WTC11 (cell line): ENCODE results near the gene ZNF556. TPM values are rescaled to one million over a fixed set of nuclear protein-coding genes. Genes with fewer than 3 reads are reported as not detected.

Experiments used
- ATAC-seq: fragments of 200-7000 bp; cut with Tn5 transposase; 2 replicates; pipeline ENCODE4 v1.10.0; 2021; ENCODE audit warnings: mild to moderate bottlenecking, moderate library complexity
- CTCF ChIA-PET: fragments of 300-600 bp; sonication (Branson Sonifier 250); formaldehyde crosslinking; loops from one replicate; lab custom pipeline; 2021; ENCODE audit warnings: antibody characterized with exemption; lab: Charles Lee
- POLR2A ChIA-PET: fragments of 350-600 bp; sonication (Branson Sonifier 250); formaldehyde crosslinking; loops from one replicate; lab custom pipeline; 2021; ENCODE audit warnings: antibody characterized with exemption; lab: Charles Lee
- DNase-seq: peaks from one replicate; pipeline ENCODE4 v3.0.0; 2021; ENCODE audit warnings: low spot score
- H3K27ac Mint-ChIP-seq: 2 replicates; pipeline ENCODE4 v1.8.0; 2021; ENCODE audit warnings: mixed read lengths
- H3K27me3 Mint-ChIP-seq: 2 replicates; pipeline ENCODE4 v1.8.0; 2021; ENCODE audit warnings: low read depth, mild to moderate bottlenecking, moderate library complexity, mixed read lengths
- H3K36me3 Mint-ChIP-seq: 2 replicates; pipeline ENCODE4 v1.8.0; 2021; ENCODE audit warnings: mixed read lengths
- H3K4me1 Mint-ChIP-seq: 2 replicates; pipeline ENCODE4 v1.8.0; 2022; ENCODE audit warnings: mixed read lengths
- H3K4me3 Mint-ChIP-seq: 2 replicates; pipeline ENCODE4 v1.8.0; 2021; ENCODE audit warnings: mild to moderate bottlenecking, moderate library complexity, mixed read lengths
- H3K9me3 Mint-ChIP-seq: 2 replicates; pipeline ENCODE4 v1.8.0; 2021; ENCODE audit warnings: mixed read lengths
- CREB1 ChIP-seq: sonication (generic); formaldehyde crosslinking; IDR thresholded peaks from 2 replicates; pipeline ENCODE4 v1.8.0; 2023; ENCODE audit warnings: mild to moderate bottlenecking, missing genetic modification reagents
- CREM ChIP-seq: sonication (generic); formaldehyde crosslinking; IDR thresholded peaks from 2 replicates; pipeline ENCODE4 v1.8.1; 2022; ENCODE audit warnings: mild to moderate bottlenecking, missing genetic modification reagents, moderate library complexity
- CTCF ChIP-seq: fragments of 200-600 bp; IDR thresholded peaks from 2 replicates; pipeline ENCODE4 v1.8.0; 2022; ENCODE audit warnings: antibody characterized with exemption
- ETV6 ChIP-seq: sonication (generic); formaldehyde crosslinking; IDR thresholded peaks from 2 replicates; pipeline ENCODE4 v1.8.1; 2022; ENCODE audit warnings: mild to moderate bottlenecking, missing genetic modification reagents
- HMGA2 ChIP-seq: fragments of 250-450 bp; sonication (Bioruptor Pico); IDR thresholded peaks from 2 replicates; pipeline ENCODE4 v1.4.0; 2021; ENCODE audit warnings: mild to moderate bottlenecking, moderate library complexity
- HMGXB4 ChIP-seq: sonication (generic); formaldehyde crosslinking; IDR thresholded peaks from 2 replicates; pipeline ENCODE4 v1.8.1; 2023; ENCODE audit warnings: mild to moderate bottlenecking, moderate library complexity, missing genetic modification reagents
- IRF2 ChIP-seq: sonication (generic); formaldehyde crosslinking; IDR thresholded peaks from 2 replicates; pipeline ENCODE4 v1.8.0; 2022; ENCODE audit warnings: low read depth, missing genetic modification reagents, borderline replicate concordance
- KAT7 ChIP-seq: sonication (generic); formaldehyde crosslinking; IDR thresholded peaks from 2 replicates; pipeline ENCODE4 v1.8.1; 2023; ENCODE audit warnings: missing genetic modification reagents, mild to moderate bottlenecking, borderline replicate concordance
- PRRX2 ChIP-seq: fragments of 250-450 bp; sonication (Bioruptor Pico); IDR thresholded peaks from 2 replicates; pipeline ENCODE4 v1.8.0; 2021; ENCODE audit warnings: mild to moderate bottlenecking
- RELA ChIP-seq: sonication (generic); formaldehyde crosslinking; IDR thresholded peaks from 2 replicates; pipeline ENCODE4 v1.8.1; 2022; ENCODE audit warnings: missing genetic modification reagents, mild to moderate bottlenecking, borderline replicate concordance
- STAT6 ChIP-seq: sonication (generic); formaldehyde crosslinking; conservative IDR thresholded peaks from 2 replicates; pipeline ENCODE4 v1.8.1; 2023; ENCODE audit warnings: mild to moderate bottlenecking, low read depth, missing genetic modification reagents, moderate library complexity
- TEAD1 ChIP-seq: sonication (generic); formaldehyde crosslinking; IDR thresholded peaks from 2 replicates; pipeline ENCODE4 v1.8.0; 2022; ENCODE audit warnings: mild to moderate bottlenecking, missing genetic modification reagents
- ZBTB43 ChIP-seq: sonication (generic); formaldehyde crosslinking; IDR thresholded peaks from 2 replicates; pipeline ENCODE4 v1.8.1; 2023; ENCODE audit warnings: mild to moderate bottlenecking, missing genetic modification reagents
- ZNF396 ChIP-seq: fragments of 250-450 bp; sonication (Bioruptor Pico); IDR thresholded peaks from 2 replicates; pipeline ENCODE4 v1.8.0; 2021; ENCODE audit warnings: mild to moderate bottlenecking, moderate library complexity, borderline replicate concordance
- ZNF671 ChIP-seq: fragments of 250-450 bp; sonication (Bioruptor Pico); IDR thresholded peaks from 2 replicates; pipeline ENCODE4 v1.8.0; 2021; ENCODE audit warnings: mild to moderate bottlenecking
- total RNA-seq: library from RNA; stranded (reverse); gene quantifications from 3 replicates; pipeline ENCODE4 v1.2.3, GENCODE V29; 2021
- TF ChIP-seq, protein P1 (sequence below): fragments of 250-450 bp; sonication (Bioruptor Pico); IDR thresholded peaks from 2 replicates; pipeline ENCODE4 v2.1.2; 2022; ENCODE audit warnings: mild to moderate bottlenecking, moderate library complexity
- TF ChIP-seq, protein P2 (sequence below): fragments of 250-450 bp; sonication (Bioruptor Pico); IDR thresholded peaks from 2 replicates; pipeline ENCODE4 v1.8.0; 2021; ENCODE audit warnings: mild to moderate bottlenecking

Gene ZNF556
- total RNA-seq, 1 experiment from 2014 or later, result 0.11 TPM

DNA sequence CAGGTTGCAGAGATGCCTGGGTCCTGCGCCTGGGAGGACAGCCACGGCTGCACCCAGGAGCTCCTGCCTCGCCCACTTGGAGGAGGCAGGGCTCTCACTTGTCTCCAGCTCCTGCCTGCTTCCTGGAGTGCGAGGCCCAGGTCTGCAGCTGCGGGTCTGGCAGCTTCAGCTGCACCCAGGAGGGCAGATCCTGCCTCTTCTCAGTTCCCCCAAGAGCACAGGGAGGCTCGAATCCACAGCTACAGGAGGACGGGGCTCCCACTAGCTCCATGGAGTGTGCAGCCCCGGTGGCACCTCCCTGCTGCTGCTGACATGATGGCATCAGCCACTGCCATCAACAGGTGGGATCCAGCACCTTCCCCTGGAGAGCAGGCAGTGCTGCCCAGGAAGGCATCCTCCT lies 43.0 kb upstream of the ZNF556 start:
- Mint-ChIP-seq H3K27ac (no peak overlapping the region), H3K9me3 (peaks cover 21% of the 10 kb centered on the region), H3K27me3 (peaks cover 3% of the 10 kb centered on the region; the same call in 1 of the 2 replicates), H3K4me1 (no peaks in the 10 kb centered on the region), H3K36me3 (peaks cover 29% of the 10 kb centered on the region), H3K4me3 (no peak overlapping the region)
- TF ChIP-seq IRF2 (CRISPR knock-in tag), result no peak
- TF ChIP-seq CREB1 (CRISPR knock-in tag), result no peak
- TF ChIP-seq ZBTB43, result no peak
- TF ChIP-seq HMGA2 (CRISPR knock-in tag), result no peak
- TF ChIP-seq, protein P1, sequence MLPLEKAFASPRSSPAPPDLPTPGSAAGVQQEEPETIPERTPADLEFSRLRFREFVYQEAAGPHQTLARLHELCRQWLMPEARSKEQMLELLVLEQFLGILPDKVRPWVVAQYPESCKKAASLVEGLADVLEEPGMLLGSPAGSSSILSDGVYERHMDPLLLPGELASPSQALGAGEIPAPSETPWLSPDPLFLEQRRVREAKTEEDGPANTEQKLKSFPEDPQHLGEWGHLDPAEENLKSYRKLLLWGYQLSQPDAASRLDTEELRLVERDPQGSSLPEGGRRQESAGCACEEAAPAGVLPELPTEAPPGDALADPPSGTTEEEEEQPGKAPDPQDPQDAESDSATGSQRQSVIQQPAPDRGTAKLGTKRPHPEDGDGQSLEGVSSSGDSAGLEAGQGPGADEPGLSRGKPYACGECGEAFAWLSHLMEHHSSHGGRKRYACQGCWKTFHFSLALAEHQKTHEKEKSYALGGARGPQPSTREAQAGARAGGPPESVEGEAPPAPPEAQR, result no peak
- no peak for TF ChIP-seq KAT7 (CRISPR knock-in tag)
- TF ChIP-seq STAT6 (CRISPR knock-in tag), result no peak
- no peak for TF ChIP-seq HMGXB4 (CRISPR knock-in tag)
- no peak for TF ChIP-seq CREM (CRISPR knock-in tag)
- TF ChIP-seq, protein P2, sequence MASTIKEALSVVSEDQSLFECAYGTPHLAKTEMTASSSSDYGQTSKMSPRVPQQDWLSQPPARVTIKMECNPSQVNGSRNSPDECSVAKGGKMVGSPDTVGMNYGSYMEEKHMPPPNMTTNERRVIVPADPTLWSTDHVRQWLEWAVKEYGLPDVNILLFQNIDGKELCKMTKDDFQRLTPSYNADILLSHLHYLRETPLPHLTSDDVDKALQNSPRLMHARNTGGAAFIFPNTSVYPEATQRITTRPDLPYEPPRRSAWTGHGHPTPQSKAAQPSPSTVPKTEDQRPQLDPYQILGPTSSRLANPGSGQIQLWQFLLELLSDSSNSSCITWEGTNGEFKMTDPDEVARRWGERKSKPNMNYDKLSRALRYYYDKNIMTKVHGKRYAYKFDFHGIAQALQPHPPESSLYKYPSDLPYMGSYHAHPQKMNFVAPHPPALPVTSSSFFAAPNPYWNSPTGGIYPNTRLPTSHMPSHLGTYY (CRISPR knock-in tag), result no peak
- no peak for DNase-seq
- ChIA-PET POLR2A (no interaction called here), CTCF (no interaction called here)
- ATAC-seq, result no peak

DNA sequence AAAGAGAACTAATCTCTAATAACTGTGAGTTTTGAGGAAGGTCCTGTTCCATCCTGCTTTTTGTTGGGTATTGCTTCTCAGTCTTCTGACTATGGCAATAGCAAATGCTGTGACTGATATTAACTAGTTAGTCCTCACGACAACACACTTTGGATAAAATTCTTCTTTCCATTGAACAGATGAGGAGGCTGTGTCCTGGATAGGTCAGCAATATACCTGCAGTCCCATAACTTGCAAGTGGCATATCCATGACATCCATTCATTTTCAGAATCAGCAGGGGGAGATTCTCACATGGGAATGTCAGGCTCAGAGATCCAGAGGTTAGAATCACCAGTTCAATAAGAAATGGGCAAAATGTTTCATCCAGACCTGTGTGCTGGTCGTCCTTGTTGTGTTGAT lies 40.1 kb upstream of the ZNF556 start:
- DNase-seq, result no peak
- CTCF ChIA-PET, result no interaction called here
- Mint-ChIP-seq H3K27ac (no peak overlapping the region), H3K36me3 (peaks cover 41% of the 10 kb centered on the region), H3K4me3 (no peak overlapping the region), H3K4me1 (no peaks in the 10 kb centered on the region), H3K27me3 (peaks cover 7% of the 10 kb centered on the region; the same call in 1 of the 2 replicates), H3K9me3 (peaks cover 34% of the 10 kb centered on the region)
- POLR2A ChIA-PET, result no interaction called here
- ATAC-seq, result no peak
- no peak for TF ChIP-seq HMGXB4 (CRISPR knock-in tag)
- TF ChIP-seq TEAD1 (CRISPR knock-in tag), result no peak
- TF ChIP-seq PRRX2, result no peak
- TF ChIP-seq ZNF671 (CRISPR knock-in tag), result no peak
- TF ChIP-seq ETV6 (CRISPR knock-in tag), result no peak
- no peak for TF ChIP-seq RELA
- TF ChIP-seq CTCF, result no peak
- TF ChIP-seq, protein P2 (CRISPR knock-in tag), result no peak
- TF ChIP-seq ZNF396, result no peak
- no peak for TF ChIP-seq CREM (CRISPR knock-in tag)
